GM12878 (cell line): ENCODE data around the gene LYRM4. TPM values are rescaled to one million over a fixed set of nuclear protein-coding genes. Genes with fewer than 3 reads are reported as not detected.
A peak's percentile ranks its signal among the peaks of the same experiment; 100 is the strongest.

ENCODE experiments used
- ATAC-seq: fragments of 200-7000 bp; cut with Tn5 transposase; 3 replicates; pipeline ENCODE4 v1.9.1; 2020; ENCODE audit warnings: mild to moderate bottlenecking, moderate library complexity
- BruUV-seq: library from RNA; stranded (reverse); fragments of 400-500 nt; replicated peaks from 2 replicates; lab custom pipeline; 2021; lab: Mats Ljungman, UMichigan
- CTCF ChIA-PET: fragments of 300-600 bp; sonication (Branson Sonifier 250); formaldehyde crosslinking; extraction: SDS; loops from one replicate; lab custom pipeline; 2021; ENCODE audit warnings: inconsistent platforms; lab: Yijun Ruan, JAX
- POLR2A ChIA-PET: fragments of 350-600 bp; formaldehyde crosslinking; extraction: SDS; loops from one replicate; lab custom pipeline; 2021; ENCODE audit warnings: inconsistent platforms; lab: Charles Lee
- RAD21 ChIA-PET: fragments of 300-600 bp; sonication (Branson Sonifier 250); formaldehyde crosslinking; loops from one replicate; lab custom pipeline; 2023; ENCODE audit warnings: antibody characterized with exemption; ENCODE audit not compliant: unreplicated experiment; lab: Charles Lee
- SMC1A ChIA-PET: fragments of 300-600 bp; sonication (Branson Sonifier 250); formaldehyde crosslinking; loops from one replicate; lab custom pipeline; 2023; ENCODE audit not compliant: unreplicated experiment, uncharacterized antibody; lab: Charles Lee
- DNase-seq: peaks from one replicate; pipeline ENCODE4 v3.0.0-alpha.2; 2011; ENCODE audit warnings: low read depth, low spot score
- FAIRE-seq: peaks from 3 replicates; lab custom pipeline; 2011; peaks lifted over from hg19 to GRCh38; lab: Jason Lieb, UNC
- H2AFZ ChIP-seq: 2 replicates; pipeline ENCODE4 v1.6.0; 2011; ENCODE audit warnings: low read depth, low read length, control low read depth; ENCODE audit not compliant: control insufficient read depth
- H3K27ac ChIP-seq: 2 replicates; pipeline ENCODE4 v1.5.1; 2011; ENCODE audit warnings: control low read depth; ENCODE audit not compliant: control insufficient read depth, insufficient read depth
- H3K27me3 ChIP-seq, 2 experiments: replicated peaks in 1 of 2; 2 replicates each; pipeline versions ENCODE4 v1.6.0 to v1.6.1; 2011; ENCODE audit warnings: low read length in 1 of 2; ENCODE audit not compliant: control insufficient read depth in 2 of 2, insufficient read depth in 2 of 2
- H3K36me3 ChIP-seq, 2 experiments: 2 replicates each; pipeline ENCODE4 v1.5.1; 2011; ENCODE audit warnings: low read length in 1 of 2; ENCODE audit not compliant: control insufficient read depth in 2 of 2, insufficient read depth in 2 of 2
- H3K4me1 ChIP-seq: 2 replicates; pipeline ENCODE4 v1.6.1; 2011; ENCODE audit warnings: mild to moderate bottlenecking, low read length, moderate library complexity, mixed read lengths; ENCODE audit not compliant: control insufficient read depth, insufficient read depth
- H3K4me2 ChIP-seq: 2 replicates; pipeline ENCODE4 v1.6.0; 2011; ENCODE audit warnings: control low read depth; ENCODE audit not compliant: control insufficient read depth, insufficient read depth
- H3K4me3 ChIP-seq: fragments of 200-600 bp; sonication (generic); 2 replicates; pipeline ENCODE4 v1.5.1; 2016
- H3K79me2 ChIP-seq: 2 replicates; pipeline ENCODE4 v1.6.0; 2011; ENCODE audit warnings: low read length; ENCODE audit not compliant: control insufficient read depth, insufficient read depth
- H3K9ac ChIP-seq: 2 replicates; pipeline ENCODE4 v1.8.0; 2011; ENCODE audit warnings: low read length, control low read depth, mixed read lengths; ENCODE audit not compliant: control insufficient read depth, insufficient read depth
- H3K9me3 ChIP-seq: replicated peaks from 3 replicates; pipeline ENCODE4 v1.5.1; 2011; ENCODE audit warnings: mild to moderate bottlenecking, low read length; ENCODE audit not compliant: control insufficient read depth, insufficient read depth
- H4K20me1 ChIP-seq: 2 replicates; pipeline ENCODE4 v1.6.0; 2011; ENCODE audit not compliant: control insufficient read depth, insufficient read depth
- CREM ChIP-seq: IDR thresholded peaks from 2 replicates; pipeline ENCODE4 v1.6.1; 2014; ENCODE audit warnings: antibody characterized with exemption, low read depth
- RAD21 ChIP-seq: IDR thresholded peaks from 2 replicates; pipeline ENCODE4 v1.6.1; 2011; ENCODE audit warnings: mild to moderate bottlenecking, low read depth, low read length, moderate library complexity; ENCODE audit not compliant: insufficient read depth
- SMC3 ChIP-seq: IDR thresholded peaks from 2 replicates; pipeline ENCODE4 v1.6.1; 2011; ENCODE audit warnings: low read length, improper control_type of control experiment, borderline replicate concordance
- ZBED1 ChIP-seq: IDR thresholded peaks from 2 replicates; pipeline ENCODE4 v1.6.1; 2016; ENCODE audit warnings: borderline replicate concordance
- WGBS: methylation state at CpG from one replicate; pipeline ENCODE4 v1.1.6; 2016; ENCODE audit warnings: low lambda C conversion rate; ENCODE audit not compliant: insufficient replicate concordance, insufficient coverage; ENCODE audit errors: missing lambda C conversion rate; 5-methylcytosine and 5-hydroxymethylcytosine counted together
- in situ Hi-C: fragments of 300-500 bp; cut with MboI; formaldehyde crosslinking; loops from 9 replicates; pipeline ENCODE4 v1.14.3; 2018; ENCODE audit warnings: mixed read lengths
- intact Hi-C: fragments of 100-400 bp; cut with micrococcal nuclease; formaldehyde crosslinking; loops from one replicate; pipeline ENCODE4 v1.14.2; 2022; ENCODE audit not compliant: unreplicated experiment
- polyA plus RNA-seq, 11 experiments: library from polyadenylated mRNA; depleted of rRNA in 4 of 11; unstranded in 6 of 11; stranded (reverse) in 5 of 11; fragments of >200 nt; fragmentation: Nextera tagmentation in 4 of 11; fragmentation: Illumina TruSeq in 1 of 11; extraction: Ambion mirVana in 4 of 11; extraction: Trizol in 1 of 11; gene quantifications; 1 replicate in 1 of 11; 2 replicates in 10 of 11; pipeline versions ENCODE4 v1.2.1 to v1.2.3, GENCODE V29; 2011 to 2016; ENCODE audit warnings: inconsistent platforms in 2 of 11, missing spikeins in 2 of 11, low read depth in 1 of 11
- total RNA-seq, 4 experiments: library from RNA; depleted of rRNA in 3 of 4; stranded (reverse); fragments of >200 nt in 3 of 4; fragmentation: Illumina TruSeq in 1 of 4; extraction: Trizol in 1 of 4; gene quantifications; 2 replicates each; pipeline versions ENCODE4 v1.2.1 to v1.2.3, GENCODE V29; 2013 to 2021
- TF ChIP-seq, protein P1 (sequence below), 3 experiments: IDR thresholded peaks in 2 of 3; conservative IDR thresholded peaks in 1 of 3; 2 replicates each; pipeline ENCODE4 v1.5.1; 2011; ENCODE audit warnings: low read depth in 3 of 3, low read length in 3 of 3, mild to moderate bottlenecking in 3 of 3, control low read depth in 2 of 3, moderate library complexity in 2 of 3, inconsistent platforms in 1 of 3, mixed read lengths in 1 of 3; ENCODE audit not compliant: control insufficient read depth in 2 of 3, insufficient read depth in 1 of 3; ENCODE audit errors: extremely low read depth in 1 of 3

Gene LYRM4
- total and polyA plus RNA-seq, 10 of the 15 experiments (the other 5 are each of a cell fraction or from before 2014, with no cell fraction given), result 32.7 to 66.8 (median 44.0) TPM

DNA sequence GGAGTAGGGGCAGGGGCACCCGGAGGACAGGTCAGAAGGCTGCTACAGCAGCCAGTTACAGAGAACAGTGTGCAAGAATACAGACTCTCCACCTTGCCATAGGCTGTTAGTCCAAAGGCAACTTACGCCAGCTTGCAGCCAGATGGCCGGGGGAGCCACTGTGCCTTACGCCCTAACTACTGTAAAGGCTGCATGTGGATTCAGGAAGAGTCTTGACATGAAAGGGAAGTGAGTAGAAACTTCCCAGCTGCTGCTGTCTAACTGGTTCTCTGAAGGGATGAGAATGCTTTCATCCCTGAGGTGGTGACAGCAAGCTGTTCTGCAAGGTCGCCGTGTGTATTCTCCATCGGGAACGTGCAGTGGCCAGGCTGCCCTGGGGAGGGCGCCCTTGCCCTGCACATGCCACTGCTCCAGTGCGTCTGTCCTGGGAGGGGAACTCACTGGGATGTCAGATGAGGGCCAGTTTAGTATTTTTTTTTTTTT lies 46.1 kb downstream of the LYRM4 start:
- Histone ChIP-seq H3K27me3 (no peaks in the 10 kb centered on the region), H3K4me2 (no peak overlapping the region), H3K4me3 (no peak overlapping the region), H3K36me3 (peaks cover 0 to 4% of the 10 kb centered on the region in 2 experiments; a peak in 2 of 4 replicates), H3K4me1 (no peaks in the 10 kb centered on the region), H3K9me3 (no peaks in the 10 kb centered on the region), H3K79me2 (no peaks in the 10 kb centered on the region), H3K27ac (no peak overlapping the region), H3K9ac (no peak overlapping the region), H4K20me1 (no peaks in the 10 kb centered on the region), H2AFZ (no peak overlapping the region)
- ChIA-PET RAD21 (interaction anchor here (1.2 to 1.6 kb wide), 2 partner anchors 70 to 89 kb away, joined by 3 to 6 read pairs; no protein-coding TSS in a partner anchor), CTCF (interaction anchor here (0.6 to 2.8 kb wide), 13 partner anchors 8 to 194 kb away, joined by 3 to 29 read pairs (median 4); no protein-coding TSS in a partner anchor), POLR2A (no interaction called here), SMC1A (interaction anchor here (0.8 to 2.4 kb wide), 3 partner anchors 16 to 88 kb away, joined by 3 to 12 read pairs (median 8); no protein-coding TSS in a partner anchor)
- intact Hi-C loops, result loop anchor here (1.0 to 5.0 kb wide), 4 partner anchors 72 to 188 kb away; no protein-coding TSS in a partner anchor
- in situ Hi-C loops, result no loop called here
- no peak for TF ChIP-seq ZBED1
- TF ChIP-seq RAD21, result peak; percentile 89
- TF ChIP-seq CREM, result no peak
- peak; percentile 73 for TF ChIP-seq SMC3
- TF ChIP-seq, protein P1, sequence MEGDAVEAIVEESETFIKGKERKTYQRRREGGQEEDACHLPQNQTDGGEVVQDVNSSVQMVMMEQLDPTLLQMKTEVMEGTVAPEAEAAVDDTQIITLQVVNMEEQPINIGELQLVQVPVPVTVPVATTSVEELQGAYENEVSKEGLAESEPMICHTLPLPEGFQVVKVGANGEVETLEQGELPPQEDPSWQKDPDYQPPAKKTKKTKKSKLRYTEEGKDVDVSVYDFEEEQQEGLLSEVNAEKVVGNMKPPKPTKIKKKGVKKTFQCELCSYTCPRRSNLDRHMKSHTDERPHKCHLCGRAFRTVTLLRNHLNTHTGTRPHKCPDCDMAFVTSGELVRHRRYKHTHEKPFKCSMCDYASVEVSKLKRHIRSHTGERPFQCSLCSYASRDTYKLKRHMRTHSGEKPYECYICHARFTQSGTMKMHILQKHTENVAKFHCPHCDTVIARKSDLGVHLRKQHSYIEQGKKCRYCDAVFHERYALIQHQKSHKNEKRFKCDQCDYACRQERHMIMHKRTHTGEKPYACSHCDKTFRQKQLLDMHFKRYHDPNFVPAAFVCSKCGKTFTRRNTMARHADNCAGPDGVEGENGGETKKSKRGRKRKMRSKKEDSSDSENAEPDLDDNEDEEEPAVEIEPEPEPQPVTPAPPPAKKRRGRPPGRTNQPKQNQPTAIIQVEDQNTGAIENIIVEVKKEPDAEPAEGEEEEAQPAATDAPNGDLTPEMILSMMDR (IDR thresholded peaks at IDR 0.05 in 2 of 3, conservative IDR thresholded peaks at IDR 0.05 in 1 of 3; ENCODE audit: control insufficient read depth in 2 of 3, extremely low read depth in 1 of 3, insufficient read depth in 1 of 3, low read depth in 3 of 3, low read length in 3 of 3), result peak; percentile 58 to 73 (median 70)
- no peak for DNase-seq
- no peak for FAIRE-seq
- WGBS, result 88% methylated on average over 10 of the region's 10 CpGs
- ATAC-seq, result peak; percentile 87
- no TSS peak for BruUV-seq
